Measurements from ENCODE around the gene CETN1. TPM values are rescaled to one million over a fixed set of nuclear protein-coding genes. Genes with fewer than 3 reads are reported as not detected.
A peak's percentile ranks its signal among the peaks of the same experiment; 100 is the strongest.

The CETN1 gene
- total RNA-seq, 1 donor from 2014 or later: not detected

GRCh38 chr18:574149-574860 is 5.9 kb upstream of the CETN1 start:
- DNase-seq (ENCODE audit: missing footprints): no peak
- intact Hi-C loops (cut with DNase I): no loop called here
- no peak for ATAC-seq

DNA sequence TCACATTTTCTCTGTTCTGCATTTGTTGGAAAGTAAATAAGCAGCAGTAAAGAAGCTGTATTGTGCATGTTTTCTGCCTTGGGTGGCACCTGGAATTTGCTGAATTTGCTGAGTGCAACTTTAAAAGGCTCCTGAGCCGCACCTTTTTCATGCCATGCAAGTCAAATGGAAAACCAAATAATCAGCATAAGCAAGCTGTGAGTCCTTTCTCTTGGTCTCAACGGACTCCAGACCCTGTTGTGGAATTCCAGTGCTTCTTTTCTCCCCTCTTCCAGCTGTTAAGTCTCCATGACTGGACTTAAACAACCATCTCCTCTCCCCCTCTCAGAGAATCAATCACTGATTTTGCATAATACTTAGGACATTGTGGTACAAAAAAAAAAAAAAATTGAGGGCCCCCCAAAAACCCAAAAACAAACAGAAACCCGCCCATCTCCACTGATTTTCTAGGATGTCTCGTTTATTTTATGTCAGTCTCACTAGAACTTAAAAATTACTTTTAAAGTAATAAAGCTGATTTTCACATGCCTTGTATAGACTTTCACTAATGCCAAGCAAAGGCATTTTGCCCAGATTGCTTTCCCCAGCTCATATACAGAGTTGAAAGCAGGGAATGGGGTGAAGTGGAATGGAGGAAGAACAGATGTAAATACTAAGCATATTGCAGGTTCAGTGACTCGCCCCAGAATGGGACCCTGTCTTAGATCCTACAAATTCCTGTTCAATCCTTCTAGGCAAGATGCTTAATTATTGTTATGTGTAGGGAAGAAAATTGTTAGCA is 5.1 kb upstream of the CETN1 start:
- ATAC-seq (no peak), DNase-seq (ENCODE audit: missing footprints) (no peak)
- intact Hi-C loops (cut with DNase I): no loop called here

GRCh38 chr18:576924-577323 is 3.3 kb upstream of the CETN1 start:
- intact Hi-C loops (cut with DNase I): no loop called here
- ATAC-seq (no peak), DNase-seq (ENCODE audit: missing footprints) (no peak)

GRCh38 chr18:577643-578375 is 2.4 kb upstream of the CETN1 start:
- intact Hi-C loops (cut with DNase I): no loop called here
- DNase-seq (ENCODE audit: missing footprints) (no peak), ATAC-seq (no peak)

DNA sequence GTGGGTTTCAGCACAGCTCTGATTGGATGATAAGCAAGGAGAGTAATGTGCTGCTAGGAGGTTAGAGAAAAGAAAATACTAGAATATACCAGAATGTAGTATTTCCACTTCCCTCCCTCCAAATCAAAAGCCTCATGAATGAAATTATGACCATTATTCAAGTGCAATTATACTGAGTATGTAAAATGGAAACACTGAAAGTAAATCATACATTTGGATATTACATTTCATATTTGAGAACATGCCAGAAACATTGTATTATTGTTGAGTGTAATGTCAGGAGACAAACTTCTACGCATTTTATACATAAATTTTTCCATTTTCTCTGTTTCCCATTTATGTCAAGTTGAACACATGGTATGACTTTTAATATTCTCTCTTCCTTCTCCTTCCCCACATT is 942 bp upstream of the CETN1 start:
- no peak for DNase-seq (ENCODE audit: missing footprints)
- ATAC-seq: no peak
- intact Hi-C loops (cut with DNase I): no loop called here

GRCh38 chr18:581096-581495 is 916 bp downstream of the CETN1 start:
- DNase-seq (ENCODE audit: missing footprints) (no peak), ATAC-seq (no peak)
- intact Hi-C loops (cut with DNase I): no loop called here

- ATAC-seq (no peak), DNase-seq (ENCODE audit: missing footprints) (no peak)
- intact Hi-C loops (cut with DNase I): no loop called here
Observed at GRCh38 chr18:582465-582864, 2.3 kb downstream of the CETN1 start.

- ATAC-seq (no peak), DNase-seq (ENCODE audit: missing footprints) (no peak)
- intact Hi-C loops (cut with DNase I): no loop called here
Observed at GRCh38 chr18:595068-595467, 14.9 kb downstream of the CETN1 start.

GRCh38 chr18:595571-595970 is 15.4 kb downstream of the CETN1 start:
- DNase-seq (ENCODE audit: missing footprints) (no peak), ATAC-seq (no peak)
- intact Hi-C loops (cut with DNase I): no loop called here

- ATAC-seq (no peak), DNase-seq (ENCODE audit: missing footprints) (no peak)
- intact Hi-C loops (cut with DNase I): no loop called here
Observed at GRCh38 chr18:596288-596881, 16.2 kb downstream of the CETN1 start.

DNA sequence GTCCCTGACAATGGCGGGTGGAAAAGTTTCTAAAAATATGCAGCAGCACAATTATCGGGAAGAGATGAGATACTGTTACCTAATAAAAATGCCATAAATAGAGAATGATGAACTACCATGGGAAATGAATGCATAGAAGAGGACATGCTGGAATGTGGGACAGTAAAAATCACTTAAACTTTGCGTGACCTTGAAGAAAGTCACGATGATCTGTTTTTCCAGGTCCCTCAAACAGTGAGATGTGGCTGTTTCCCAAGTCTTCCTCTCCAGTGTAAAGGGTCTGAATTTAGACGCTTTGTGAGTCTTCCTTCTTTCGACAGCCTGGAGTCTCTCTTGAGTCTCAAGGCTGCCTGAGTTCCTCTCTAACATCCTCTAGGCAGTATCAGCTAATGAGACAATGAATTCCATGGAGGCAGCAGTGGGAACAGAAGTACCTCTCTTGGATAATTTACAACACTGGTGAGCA is 18.0 kb downstream of the CETN1 start:
- ATAC-seq (no peak), DNase-seq (ENCODE audit: missing footprints) (no peak)
- intact Hi-C loops (cut with DNase I): no loop called here

GRCh38 chr18:600107-600506 is 19.9 kb downstream of the CETN1 start:
- intact Hi-C loops (cut with DNase I): no loop called here
- no peak for DNase-seq (ENCODE audit: missing footprints)
- ATAC-seq: no peak

DNA sequence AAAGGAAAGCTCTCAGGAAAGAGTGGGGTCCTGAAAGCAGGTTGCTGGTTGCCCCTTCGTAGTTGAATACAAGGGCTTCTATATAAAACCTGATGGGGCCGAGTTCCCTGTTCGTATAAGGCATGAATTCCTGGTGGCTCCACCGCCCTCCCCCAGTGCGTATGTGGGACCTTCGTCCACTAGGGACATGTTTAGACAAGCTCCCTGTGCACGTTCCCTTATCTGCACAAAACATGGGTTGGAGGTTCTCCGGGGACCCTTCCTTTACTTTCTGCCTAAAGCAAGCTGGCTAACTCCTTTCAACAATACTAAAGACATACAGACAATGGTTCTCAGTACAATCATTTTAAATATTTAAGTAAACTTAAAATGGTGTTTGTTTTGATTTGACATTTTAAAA is 24.6 kb downstream of the CETN1 start:
- no peak for ATAC-seq
- intact Hi-C loops (cut with DNase I): no loop called here

GRCh38 chr18:607930-608329 is 27.8 kb downstream of the CETN1 start:
- no peak for DNase-seq (ENCODE audit: missing footprints)
- peak; percentile 36 for ATAC-seq
- intact Hi-C loops (cut with DNase I): no loop called here

More for the DNA sequence above, 24.6 kb downstream of the CETN1 start:
- no peak for DNase-seq (ENCODE audit: missing footprints)

DNA sequence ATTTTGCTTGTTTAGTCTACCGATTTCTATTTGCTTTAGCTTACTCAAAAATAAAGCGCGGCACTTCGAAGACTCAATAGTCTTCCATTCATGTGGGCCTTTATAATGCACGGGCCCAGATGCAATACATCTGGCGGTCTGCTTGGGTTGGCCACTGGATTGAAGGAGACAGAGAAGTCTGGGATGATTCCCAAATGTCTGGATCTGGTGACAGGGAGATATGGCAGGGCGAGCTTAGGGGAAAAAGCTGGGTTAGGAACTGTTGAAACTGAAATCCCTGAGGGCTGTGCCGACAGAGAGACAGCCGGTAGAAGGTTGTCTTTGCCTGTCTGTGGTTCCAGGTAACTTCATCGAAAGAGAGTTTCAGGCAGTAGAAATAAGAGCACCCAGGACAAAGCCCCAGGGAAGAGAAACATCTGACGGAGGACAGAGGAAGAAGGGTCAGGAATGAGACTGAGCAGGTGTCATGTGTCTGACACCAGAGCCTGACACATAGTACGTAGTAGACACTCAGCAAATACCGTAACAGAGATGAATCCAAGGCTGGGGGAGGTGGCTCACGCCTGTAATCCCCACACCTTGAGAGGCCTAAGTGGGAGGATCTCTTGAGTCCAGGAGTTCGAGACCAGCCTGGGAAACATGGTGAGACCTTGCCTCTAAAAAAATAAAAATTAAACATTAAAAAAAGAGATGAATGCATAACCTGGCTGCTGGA is 30.2 kb downstream of the CETN1 start:
- peak; percentile 71 for ATAC-seq
- intact Hi-C loops (cut with DNase I): loop anchor here (5.0 kb wide), 1 partner anchor 108 kb away; the partner anchor contains the start of gene COLEC12
- DNase-seq (ENCODE audit: missing footprints): no peak

DNA sequence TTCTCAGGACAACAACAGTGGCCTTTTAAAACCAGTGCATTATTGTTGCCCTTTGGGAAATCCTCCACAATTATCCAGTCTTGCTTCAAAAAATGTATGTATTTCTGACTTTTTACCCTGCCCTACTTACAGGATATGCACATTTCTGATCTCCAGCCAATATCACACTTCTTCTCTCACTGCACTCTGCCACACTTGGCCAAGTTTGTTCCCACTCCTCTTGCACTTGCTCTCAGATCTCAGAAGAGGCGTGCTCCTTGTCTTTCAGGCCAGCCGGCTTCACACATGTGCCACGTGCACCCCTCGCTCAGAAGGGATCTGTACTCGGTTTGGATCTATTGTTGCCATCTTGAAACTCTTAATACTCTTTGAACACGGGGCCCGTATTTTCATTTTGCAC is 32.0 kb downstream of the CETN1 start:
- no peak for ATAC-seq
- intact Hi-C loops (cut with DNase I): loop anchor here (5.0 kb wide), 1 partner anchor 110 kb away; the partner anchor contains the start of gene COLEC12

GRCh38 chr18:614193-614592 is 34.0 kb downstream of the CETN1 start:
- no peak for ATAC-seq
- intact Hi-C loops (cut with DNase I): loop anchor here (2.0 to 5.0 kb wide), 2 partner anchors 112 to 327 kb away; partner anchors contain the start of gene COLEC12
- DNase-seq (ENCODE audit: missing footprints): no peak

More for the DNA sequence above, 32.0 kb downstream of the CETN1 start:
- no peak for DNase-seq (ENCODE audit: missing footprints)

GRCh38 chr18:615092-615521 is 34.9 kb downstream of the CETN1 start:
- intact Hi-C loops (cut with DNase I): loop anchor here (2.0 kb wide), 1 partner anchor 328 kb away; no protein-coding TSS in a partner anchor
- ATAC-seq (peak; percentile 11), DNase-seq (ENCODE audit: missing footprints) (no peak)
